GM13977 (cell line): ENCODE measurements around the gene CCDC182.

Source experiments
- DNase-seq: peaks from one replicate; pipeline ENCODE4 v3.0.0; 2012; ENCODE audit warnings: low spot score
- CTCF ChIP-seq: IDR thresholded peaks from 2 replicates; pipeline ENCODE4 v1.5.1; 2012; ENCODE audit warnings: mild to moderate bottlenecking, control low read depth; ENCODE audit not compliant: insufficient read depth; ENCODE audit errors: extremely low read depth, missing control alignments
- in situ Hi-C: fragments of 300-500 bp; cut with MboI; formaldehyde crosslinking; loops from one replicate; pipeline ENCODE4 v1.12.0; 2022; ENCODE audit warnings: low sequenced_read_pairs, low pct_unique_long_range_greater_than_20kb, mixed read lengths, inconsistent platforms; ENCODE audit not compliant: unreplicated experiment

Gene CCDC182

GRCh38 chr17:57735230-57735629, 9.9 kb downstream of the CCDC182 start:
- in situ Hi-C loops, result loop anchor here (25.0 kb wide), 2 partner anchors 498 to 598 kb away; no protein-coding TSS in a partner anchor
- no peak for TF ChIP-seq CTCF
- no peak for DNase-seq

- TF ChIP-seq CTCF, result no peak
- in situ Hi-C loops, result loop anchor here (25.0 kb wide), 2 partner anchors 496 to 596 kb away; no protein-coding TSS in a partner anchor
- no peak for DNase-seq
Measured at GRCh38 chr17:57733085-57733484, 12.0 kb downstream of the CCDC182 start.

GRCh38 chr17:57732062-57732461, 13.0 kb downstream of the CCDC182 start:
- TF ChIP-seq CTCF, result no peak
- in situ Hi-C loops, result loop anchor here (25.0 kb wide), 2 partner anchors 495 to 595 kb away; no protein-coding TSS in a partner anchor
- DNase-seq, result no peak

- no peak for DNase-seq
- no peak for TF ChIP-seq CTCF
- in situ Hi-C loops, result loop anchor here (25.0 kb wide), 2 partner anchors 493 to 593 kb away; no protein-coding TSS in a partner anchor
Measured at GRCh38 chr17:57730026-57730701, 14.9 kb downstream of the CCDC182 start.

GRCh38 chr17:57727630-57728175, 17.4 kb downstream of the CCDC182 start:
- no peak for DNase-seq
- in situ Hi-C loops, result loop anchor here (25.0 kb wide), 2 partner anchors 490 to 590 kb away; no protein-coding TSS in a partner anchor
- no peak for TF ChIP-seq CTCF

- in situ Hi-C loops, result loop anchor here (25.0 kb wide), 2 partner anchors 490 to 590 kb away; no protein-coding TSS in a partner anchor
- no peak for DNase-seq
Measured at GRCh38 chr17:57726838-57727237, 18.3 kb downstream of the CCDC182 start.

More at GRCh38 chr17:57726838-57727237, 18.3 kb downstream of the CCDC182 start:
- no peak for TF ChIP-seq CTCF
